NCI-H1436 (cell line): ENCODE data around the gene MED16.
"Not testable (repeated sequence)": the region's sequence is repeated elsewhere in the genome, so short reads cannot be mapped to it uniquely, and the experiment has no call there.

Experiments used
- DNase-seq: peaks from one replicate; lab custom pipeline; 2025; lab: John Stamatoyannopoulos, UW

MED16 gene

GRCh38 chr19:827710-828321 is 65.2 kb downstream of the MED16 start, which contains the start of gene AZU1:
Gene AZU1, plus strand, starts transcription at chr19:827837. Its CDS starts 10 bp downstream, at chr19:827847.
- DNase-seq, result no peak

DNA sequence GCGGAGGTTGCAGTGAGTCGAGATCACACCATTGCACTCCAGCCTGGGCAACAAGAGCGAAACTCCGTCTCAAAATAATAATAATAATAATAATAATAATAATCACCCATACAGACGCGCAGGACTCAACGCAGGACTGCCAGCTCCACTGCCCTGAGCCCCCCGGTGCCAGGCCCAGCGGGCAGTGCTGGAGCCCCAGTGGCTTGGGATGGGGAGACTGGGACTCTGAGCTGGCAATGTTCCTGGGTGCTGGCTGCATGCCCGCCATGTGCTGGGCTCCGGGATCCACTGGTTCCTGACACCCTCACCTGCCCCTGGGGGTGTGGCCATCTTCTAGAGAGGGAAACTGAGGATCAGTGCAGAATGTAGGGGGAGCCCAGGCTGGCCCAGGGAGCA is 65.7 kb downstream of the MED16 start:
- DNase-seq, result no peak

GRCh38 chr19:825897-826644 is 66.9 kb downstream of the MED16 start:
- DNase-seq, result no peak

DNA sequence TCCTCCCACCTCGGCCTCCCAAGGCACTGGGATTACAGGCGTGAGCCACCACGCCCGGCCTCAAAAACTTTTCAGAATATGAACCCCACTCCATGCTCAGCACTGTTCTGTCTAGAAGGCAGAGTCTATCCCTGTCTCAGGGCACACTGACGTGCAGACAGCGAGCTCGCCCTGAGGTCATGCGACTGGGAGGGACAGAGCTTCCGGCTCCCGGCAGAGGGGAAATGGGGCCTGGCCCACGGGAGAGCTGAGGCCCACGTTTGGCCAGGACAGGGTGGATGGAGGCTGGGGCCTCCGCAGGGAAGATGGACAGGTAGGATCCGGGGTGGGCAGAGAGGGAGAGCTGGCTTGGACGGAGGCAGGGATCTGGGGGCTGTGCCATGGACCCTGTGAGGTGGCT is 68.1 kb downstream of the MED16 start:
- DNase-seq, result no peak

GRCh38 chr19:823565-824121 is 69.3 kb downstream of the MED16 start:
- DNase-seq, result no peak

- DNase-seq, result no peak
Measured at GRCh38 chr19:821825-822503, 71.0 kb downstream of the MED16 start, which contains the start of gene PLPPR3. Gene PLPPR3, minus strand, starts transcription at chr19:821955. Its CDS starts 396 bp downstream, at chr19:821559.

DNA sequence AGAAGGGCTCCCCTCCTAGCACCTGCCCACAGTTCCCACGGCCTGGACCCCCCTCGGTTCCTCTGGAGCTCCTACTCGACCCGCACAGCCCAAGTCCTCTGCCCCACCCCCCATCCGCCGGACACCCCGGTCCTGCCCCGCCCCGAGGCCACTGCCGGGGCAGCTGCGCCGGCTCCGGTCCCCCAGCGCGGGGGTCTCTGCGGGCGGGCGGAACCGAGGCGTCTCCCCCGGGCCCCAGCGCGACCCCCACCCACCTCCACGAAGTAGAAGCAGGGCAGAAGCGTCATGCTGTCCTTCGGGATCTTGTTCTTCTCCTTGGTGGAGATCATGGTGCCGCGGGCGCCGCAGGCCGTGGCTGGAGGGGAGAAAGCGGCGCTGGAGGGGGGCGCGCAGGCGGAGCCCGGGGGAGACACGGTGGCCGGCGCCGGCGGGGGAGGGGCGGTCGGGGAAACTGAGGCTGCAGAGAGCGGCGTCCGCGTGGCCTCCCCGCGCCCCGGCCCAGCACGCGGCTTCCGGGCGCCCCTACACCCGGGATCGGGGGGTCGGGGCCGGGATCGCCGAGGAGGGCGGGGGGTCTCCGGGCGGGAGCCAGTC is 71.7 kb downstream of the MED16 start:
- no peak for DNase-seq

- not testable (repeated sequence) for DNase-seq
Measured at GRCh38 chr19:820212-820611, 72.8 kb downstream of the MED16 start.
